A673 (cell line): ENCODE measurements around the gene ARFGAP1.

Experiments
- EZH2 ChIP-seq: fragments of 200-600 bp; sonication (generic); IDR thresholded peaks from 2 replicates; pipeline ENCODE4 v1.6.1; 2017; ENCODE audit warnings: borderline replicate concordance, low read depth, mild to moderate bottlenecking, mixed read lengths, antibody characterized with exemption, low read length; ENCODE audit not compliant: poor library complexity, severe bottlenecking
- TF ChIP-seq, protein P1 (sequence below): fragments of 300-800, 200-600 bp; sonication (generic); conservative IDR thresholded peaks from 2 replicates; pipeline ENCODE4 v1.5.1; 2017; ENCODE audit warnings: low read depth, mild to moderate bottlenecking, antibody characterized with exemption, low read length, moderate library complexity, mixed read lengths

DNA sequence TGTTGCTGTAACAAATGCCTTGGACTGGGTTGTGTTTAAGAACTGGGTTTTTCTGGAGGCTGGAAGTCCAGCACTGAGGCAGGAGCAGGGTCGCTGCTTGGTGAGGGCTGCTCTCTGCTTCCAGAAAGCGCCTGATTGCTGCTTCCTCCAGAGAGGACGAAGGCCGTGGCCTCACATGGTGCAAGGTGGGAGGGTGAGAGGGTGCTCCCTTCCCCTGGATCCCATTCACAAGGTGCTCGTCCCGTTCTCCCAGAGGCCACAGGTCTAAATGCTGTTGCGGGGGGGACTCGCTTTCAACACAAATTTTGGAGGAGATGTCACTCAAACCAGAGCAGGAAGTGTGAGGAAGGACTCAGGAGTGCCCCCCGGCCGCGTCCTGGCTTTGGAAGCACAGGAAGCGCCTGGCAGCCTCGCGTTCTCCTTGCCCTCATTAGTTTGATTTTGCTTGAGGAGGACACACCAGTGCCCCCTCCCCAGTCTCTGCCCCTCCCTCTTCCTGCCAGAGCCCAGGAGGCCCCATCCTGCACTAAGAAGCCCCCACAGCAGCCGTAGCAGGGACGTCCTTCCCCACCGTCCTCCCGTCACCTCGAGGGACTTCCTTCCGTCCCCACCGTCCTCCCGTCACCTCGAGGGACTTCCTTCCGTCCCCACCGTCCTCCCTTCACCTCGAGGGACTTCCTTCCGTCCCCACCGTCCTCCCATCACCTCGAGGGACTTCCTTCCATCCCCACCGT, 10.7 kb upstream of the ARFGAP1 start:
- TF ChIP-seq EZH2 = no peak
- TF ChIP-seq, protein P1, sequence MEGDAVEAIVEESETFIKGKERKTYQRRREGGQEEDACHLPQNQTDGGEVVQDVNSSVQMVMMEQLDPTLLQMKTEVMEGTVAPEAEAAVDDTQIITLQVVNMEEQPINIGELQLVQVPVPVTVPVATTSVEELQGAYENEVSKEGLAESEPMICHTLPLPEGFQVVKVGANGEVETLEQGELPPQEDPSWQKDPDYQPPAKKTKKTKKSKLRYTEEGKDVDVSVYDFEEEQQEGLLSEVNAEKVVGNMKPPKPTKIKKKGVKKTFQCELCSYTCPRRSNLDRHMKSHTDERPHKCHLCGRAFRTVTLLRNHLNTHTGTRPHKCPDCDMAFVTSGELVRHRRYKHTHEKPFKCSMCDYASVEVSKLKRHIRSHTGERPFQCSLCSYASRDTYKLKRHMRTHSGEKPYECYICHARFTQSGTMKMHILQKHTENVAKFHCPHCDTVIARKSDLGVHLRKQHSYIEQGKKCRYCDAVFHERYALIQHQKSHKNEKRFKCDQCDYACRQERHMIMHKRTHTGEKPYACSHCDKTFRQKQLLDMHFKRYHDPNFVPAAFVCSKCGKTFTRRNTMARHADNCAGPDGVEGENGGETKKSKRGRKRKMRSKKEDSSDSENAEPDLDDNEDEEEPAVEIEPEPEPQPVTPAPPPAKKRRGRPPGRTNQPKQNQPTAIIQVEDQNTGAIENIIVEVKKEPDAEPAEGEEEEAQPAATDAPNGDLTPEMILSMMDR = no peak
